ENCODE data around the gene BRD3.

Gene BRD3

GRCh38 chr9:134066526-134066912 lies 1.3 kb downstream of the BRD3 start:
- no peak for DNase-seq (ENCODE audit: low read depth)
- peak overlapping the region; percentile 84 for H3K4me3 ChIP-seq (ENCODE audit: low read depth, low read length)
- TF ChIP-seq CTCF (IDR thresholded peaks at IDR 0.05; ENCODE audit: low read depth, low read length, missing control alignments) = no peak
- in situ Hi-C loops (cut with HindIII; ENCODE audit: low sequenced_read_pairs) = no loop called here

DNA sequence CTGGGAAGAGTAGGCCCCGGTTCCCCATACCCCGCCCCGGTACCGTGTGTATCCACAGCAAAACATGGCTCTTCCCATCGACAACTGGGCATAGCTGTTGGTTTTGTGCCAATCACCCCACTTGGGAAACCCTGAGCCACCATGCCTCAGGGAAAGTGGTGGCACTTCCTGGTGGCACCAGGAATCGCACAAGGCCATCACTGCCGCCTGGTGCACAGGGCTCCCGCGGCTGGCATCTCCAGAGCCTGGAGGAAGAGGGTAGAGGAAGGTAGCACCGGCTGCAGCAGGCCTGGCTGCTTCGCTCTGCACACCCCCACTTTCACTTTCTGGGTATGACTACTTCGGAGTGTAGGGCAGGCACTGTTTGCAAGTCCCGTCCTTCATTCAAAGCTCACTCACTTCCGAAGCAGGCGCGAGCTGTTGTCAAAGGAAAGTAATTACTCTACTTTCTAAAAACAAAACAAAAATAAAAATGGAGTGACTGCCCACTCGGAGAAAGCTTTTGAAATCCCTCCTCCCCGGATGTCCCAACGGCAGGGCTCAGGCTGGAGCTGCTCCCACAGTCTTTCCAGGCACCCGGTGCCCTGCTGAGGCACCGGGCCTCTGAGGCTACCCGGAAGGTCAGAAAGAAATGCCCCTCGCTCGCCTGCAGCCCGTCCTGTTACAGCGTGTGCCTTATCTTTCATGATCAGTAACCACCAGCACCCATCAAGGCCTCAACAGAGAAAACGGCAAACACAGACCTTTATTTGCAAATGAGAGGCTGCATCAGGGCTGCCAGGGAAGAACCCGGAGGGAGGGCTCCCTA lies 2.0 kb downstream of the BRD3 start:
- no peak for DNase-seq (ENCODE audit: low read depth)
- in situ Hi-C loops (cut with HindIII; ENCODE audit: low sequenced_read_pairs) = no loop called here
- H3K4me3 ChIP-seq (ENCODE audit: low read depth, low read length) = peak overlapping the region; percentile 84
- no peak for TF ChIP-seq CTCF (IDR thresholded peaks at IDR 0.05; ENCODE audit: low read depth, low read length, missing control alignments)

DNA sequence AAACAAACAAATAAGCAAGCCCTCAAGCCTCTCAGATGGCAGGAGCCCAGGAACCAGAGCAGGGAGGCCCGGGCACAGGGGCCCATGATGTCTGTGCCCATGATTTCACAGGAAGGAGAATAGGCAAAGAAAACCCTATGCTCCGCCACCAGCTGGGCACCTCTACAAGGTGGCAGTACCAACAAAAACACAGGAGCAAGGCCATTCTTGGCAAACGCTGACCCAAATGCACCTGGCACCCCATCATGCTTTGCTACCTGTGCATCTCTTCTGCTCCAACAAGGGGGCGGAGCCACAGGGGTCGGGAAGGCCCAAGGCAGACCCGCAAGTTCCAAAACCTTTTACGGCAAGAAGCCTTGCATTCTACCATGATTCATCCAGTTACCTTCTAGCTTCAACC lies 3.1 kb downstream of the BRD3 start:
- TF ChIP-seq CTCF (IDR thresholded peaks at IDR 0.05; ENCODE audit: low read depth, low read length, missing control alignments) = no peak
- no peak overlapping the region for H3K4me3 ChIP-seq (ENCODE audit: low read depth, low read length)
- in situ Hi-C loops (cut with HindIII; ENCODE audit: low sequenced_read_pairs) = no loop called here
- no peak for DNase-seq (ENCODE audit: low read depth)

DNA sequence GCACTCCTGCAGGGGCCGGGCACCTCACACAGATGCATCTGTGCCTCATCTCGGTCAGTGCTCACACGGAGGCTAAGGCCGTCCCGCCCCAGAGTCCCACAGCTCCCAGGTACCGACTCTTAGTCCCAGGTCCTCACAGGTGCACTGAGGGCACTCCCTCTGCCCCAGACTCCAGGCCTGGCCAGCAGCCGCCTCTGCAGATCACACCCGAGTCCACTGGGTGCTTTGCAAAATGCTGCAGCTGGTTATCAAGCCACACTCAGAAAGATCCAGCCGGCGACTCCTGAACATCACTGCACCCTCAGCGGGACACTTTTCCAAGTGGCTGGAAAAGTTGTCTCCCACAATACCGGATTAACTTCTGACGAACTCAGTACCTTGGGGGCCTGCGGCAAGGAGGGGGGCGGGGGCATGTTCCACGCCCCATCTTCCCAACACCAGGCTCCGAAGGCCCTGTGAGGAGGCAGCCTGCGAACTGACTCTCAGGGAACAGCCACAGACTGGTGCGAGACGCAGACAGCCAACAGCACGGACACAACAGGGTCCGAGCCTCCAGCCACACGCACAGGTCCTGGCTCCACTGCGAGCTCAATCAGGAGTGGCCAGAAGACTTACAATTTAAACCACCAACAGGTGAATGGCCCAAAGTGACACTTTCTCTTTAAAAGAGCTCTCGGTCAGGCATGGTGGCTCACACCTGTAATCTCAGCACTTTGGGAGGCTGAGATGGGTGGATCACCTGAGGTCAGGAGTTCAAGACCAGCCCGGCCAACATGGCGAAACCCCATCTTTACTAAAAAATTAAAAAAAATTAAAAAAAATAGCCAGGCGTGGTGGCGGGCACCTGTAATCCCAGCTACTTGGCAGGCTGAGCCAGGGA lies 4.0 kb downstream of the BRD3 start:
- TF ChIP-seq CTCF (IDR thresholded peaks at IDR 0.05; ENCODE audit: low read depth, low read length, missing control alignments) = no peak
- no peak overlapping the region for H3K4me3 ChIP-seq (ENCODE audit: low read depth, low read length)
- DNase-seq (ENCODE audit: low read depth) = no peak
- in situ Hi-C loops (cut with HindIII; ENCODE audit: low sequenced_read_pairs) = no loop called here

DNA sequence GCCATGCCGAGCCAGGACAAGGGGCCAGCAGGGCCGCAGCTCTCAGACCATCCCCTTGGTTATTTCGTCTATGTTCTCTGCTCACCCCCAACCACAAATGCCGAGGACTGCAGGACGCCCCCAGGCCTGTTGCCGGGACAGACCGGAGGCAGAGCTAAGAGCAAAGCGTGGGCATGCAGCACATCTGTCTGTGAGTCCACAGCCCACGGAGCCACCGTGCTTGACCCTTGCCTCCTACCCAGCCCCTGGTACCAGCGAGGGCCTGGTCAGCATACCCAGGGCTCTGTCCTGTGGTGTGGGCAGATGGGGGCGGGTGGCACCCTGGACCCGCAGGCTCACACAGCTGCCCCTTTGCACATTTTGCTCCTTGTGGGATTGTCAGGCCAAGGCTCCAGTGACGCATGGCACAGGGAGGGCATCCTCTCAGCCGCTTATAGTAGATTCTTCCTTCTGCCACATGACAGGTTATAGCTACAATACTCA lies 4.7 kb downstream of the BRD3 start:
- in situ Hi-C loops (cut with HindIII; ENCODE audit: low sequenced_read_pairs) = no loop called here
- no peak for DNase-seq (ENCODE audit: low read depth)
- H3K4me3 ChIP-seq (ENCODE audit: low read depth, low read length) = no peak overlapping the region
- no peak for TF ChIP-seq CTCF (IDR thresholded peaks at IDR 0.05; ENCODE audit: low read depth, low read length, missing control alignments)

DNA sequence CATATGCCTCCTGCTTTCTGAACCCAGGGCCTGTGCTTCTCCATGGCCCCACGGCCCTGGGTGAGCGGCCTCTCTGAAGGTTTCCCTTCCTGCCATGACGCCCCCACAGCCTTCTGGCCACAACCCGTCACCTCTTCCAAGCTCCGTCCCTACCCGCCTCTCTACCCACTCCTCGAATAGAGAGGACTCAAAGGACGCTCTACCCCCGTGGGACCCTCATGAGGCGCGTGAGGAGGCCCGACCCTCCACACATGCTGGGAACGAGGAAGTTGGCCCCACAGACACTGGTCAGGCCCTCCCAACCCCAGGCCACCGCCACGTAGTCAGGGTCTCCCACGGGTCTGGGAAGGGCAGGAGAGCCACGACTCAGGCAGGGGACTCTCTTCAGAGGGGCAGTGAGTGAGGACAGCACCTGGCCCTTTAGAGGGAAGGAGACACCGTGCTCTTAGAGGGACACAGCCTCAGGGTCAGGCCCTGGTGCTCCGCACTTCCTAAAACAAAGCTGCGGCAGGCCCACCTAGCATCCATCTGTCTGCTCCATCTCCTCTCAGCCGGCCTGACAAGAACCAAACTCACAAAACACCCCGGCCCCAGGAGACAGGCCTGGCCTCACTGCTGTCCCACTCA lies 5.3 kb downstream of the BRD3 start:
- H3K4me3 ChIP-seq (ENCODE audit: low read depth, low read length) = no peak overlapping the region
- no peak for DNase-seq (ENCODE audit: low read depth)
- no peak for TF ChIP-seq CTCF (IDR thresholded peaks at IDR 0.05; ENCODE audit: low read depth, low read length, missing control alignments)
- in situ Hi-C loops (cut with HindIII; ENCODE audit: low sequenced_read_pairs) = no loop called here

Data from astrocyte of the cerebellum (primary cell).